ENCODE results near the gene CDK13.

The CDK13 gene

GRCh38 chr7:39950473-39951225 lies 593 bp downstream of the CDK13 start (continued):
- TF ChIP-seq ZNF366 (tag by site-specific recombination; conservative IDR thresholded peaks at IDR 0.05) (no peak), ZFP3 (tag by site-specific recombination; IDR thresholded peaks at IDR 0.05; ENCODE audit: low read depth) (no peak), ZFP41 (tag by site-specific recombination; IDR thresholded peaks at IDR 0.05; ENCODE audit: borderline replicate concordance) (no peak), ZNF211 (tag by site-specific recombination; IDR thresholded peaks at IDR 0.05; ENCODE audit: low read depth) (no peak), ZNF354C (tag by site-specific recombination; IDR thresholded peaks at IDR 0.05; ENCODE audit: borderline replicate concordance, low read depth) (no peak)

DNA sequence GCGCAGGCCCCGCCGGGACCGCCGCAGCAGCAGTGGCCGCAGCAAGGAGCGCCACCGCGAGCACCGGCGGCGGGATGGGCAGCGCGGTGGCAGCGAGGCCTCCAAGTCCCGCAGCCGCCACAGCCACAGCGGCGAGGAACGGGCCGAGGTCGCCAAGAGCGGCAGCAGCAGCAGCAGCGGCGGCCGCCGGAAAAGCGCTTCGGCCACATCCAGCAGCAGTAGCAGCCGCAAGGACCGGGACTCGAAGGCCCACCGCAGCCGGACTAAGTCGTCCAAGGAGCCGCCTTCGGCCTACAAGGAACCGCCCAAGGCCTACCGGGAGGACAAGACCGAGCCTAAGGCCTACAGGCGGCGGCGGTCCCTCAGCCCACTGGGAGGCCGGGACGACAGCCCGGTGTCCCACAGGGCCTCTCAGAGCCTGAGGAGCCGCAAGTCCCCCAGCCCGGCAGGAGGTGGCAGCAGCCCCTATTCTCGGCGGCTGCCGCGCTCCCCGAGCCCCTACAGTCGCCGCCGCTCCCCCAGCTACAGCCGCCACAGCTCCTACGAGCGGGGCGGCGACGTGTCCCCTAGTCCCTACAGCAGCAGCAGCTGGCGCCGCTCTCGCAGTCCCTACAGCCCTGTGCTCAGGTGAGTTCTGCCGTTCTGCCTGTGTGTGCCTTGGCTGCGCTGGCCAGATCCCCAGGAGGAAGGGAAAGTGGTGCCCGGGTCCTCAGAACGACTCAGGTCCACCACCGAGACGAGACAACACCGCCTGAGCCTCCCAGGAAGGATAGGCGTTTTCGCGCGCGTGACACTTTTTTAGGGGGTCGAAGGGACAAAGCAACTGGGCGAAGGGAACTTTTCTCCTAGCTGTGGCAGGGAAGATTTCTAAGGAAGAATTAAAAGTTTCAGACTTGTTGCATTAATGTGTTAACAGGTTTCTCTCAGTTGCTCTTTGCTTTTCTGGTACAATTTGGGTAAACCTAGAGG lies 1.5 kb downstream of the CDK13 start:
- Histone ChIP-seq H3K4me1 (ENCODE audit: control insufficient read depth, insufficient read depth, low read length) (no peaks in the 10 kb centered on the region), H3K27ac (ENCODE audit: extremely low read depth, low read depth, low read length) (peak overlapping the region; percentile 99), H3K4me3 (ENCODE audit: low read depth, low read length) (peak overlapping the region; percentile 99), H3K9me3 (ENCODE audit: control insufficient read depth, insufficient read depth, low read depth, low read length) (no peaks in the 10 kb centered on the region), H3K36me3 (ENCODE audit: control insufficient read depth in 2 of 2, insufficient read depth in 1 of 2, low read length in 2 of 2) (peaks cover 0 to 6% of the 10 kb centered on the region in 2 experiments; a peak in 1 of 3 replicates)
- CTCF ChIA-PET, result interaction anchor here (0.6 to 2.0 kb wide), 4 partner anchors 20 to 101 kb away, joined by 3 to 5 read pairs (median 4); no protein-coding TSS in a partner anchor
- POLR2A ChIA-PET, result no interaction called here
- TF ChIP-seq ZNF335 (tag by site-specific recombination; conservative IDR thresholded peaks at IDR 0.05) (peak; percentile 92), KLF1 (tag by site-specific recombination; IDR thresholded peaks at IDR 0.05) (0 out of 2 replicates have a peak, but pooled peaks have one; percentile 25), EGR2 (tag by site-specific recombination; IDR thresholded peaks at IDR 0.05; ENCODE audit: low read depth) (no peak), KLF9 (tag by site-specific recombination; IDR thresholded peaks at IDR 0.05; ENCODE audit: low read depth) (peak; percentile 9; the same call in 1 of the 2 replicates), ZNF394 (tag by site-specific recombination; IDR thresholded peaks at IDR 0.05; ENCODE audit: borderline replicate concordance) (0 out of 2 replicates have a peak, but pooled peaks have one; percentile 16), ZNF2 (tag by site-specific recombination; IDR thresholded peaks at IDR 0.05) (peak; percentile 28; the same call in 1 of the 2 replicates), SCRT2 (tag by site-specific recombination; IDR thresholded peaks at IDR 0.05) (peak; percentile 94), TSHZ1 (tag by site-specific recombination; IDR thresholded peaks at IDR 0.05; ENCODE audit: borderline replicate concordance) (no peak), ZBTB21 (tag by site-specific recombination; IDR thresholded peaks at IDR 0.05) (no peak), ZBTB48 (tag by site-specific recombination; IDR thresholded peaks at IDR 0.05) (peak; percentile 82), ZNF837 (tag by site-specific recombination; IDR thresholded peaks at IDR 0.05) (0 out of 2 replicates have a peak, but pooled peaks have one; percentile 43), GLIS1 (tag by site-specific recombination; IDR thresholded peaks at IDR 0.05) (peak; percentile 31; the same call in 1 of the 2 replicates), ZNF416 (tag by site-specific recombination; IDR thresholded peaks at IDR 0.05) (no peak), BCL11B (tag by site-specific recombination; IDR thresholded peaks at IDR 0.05; ENCODE audit: low read depth) (no peak)
- TF ChIP-seq, protein P1, sequence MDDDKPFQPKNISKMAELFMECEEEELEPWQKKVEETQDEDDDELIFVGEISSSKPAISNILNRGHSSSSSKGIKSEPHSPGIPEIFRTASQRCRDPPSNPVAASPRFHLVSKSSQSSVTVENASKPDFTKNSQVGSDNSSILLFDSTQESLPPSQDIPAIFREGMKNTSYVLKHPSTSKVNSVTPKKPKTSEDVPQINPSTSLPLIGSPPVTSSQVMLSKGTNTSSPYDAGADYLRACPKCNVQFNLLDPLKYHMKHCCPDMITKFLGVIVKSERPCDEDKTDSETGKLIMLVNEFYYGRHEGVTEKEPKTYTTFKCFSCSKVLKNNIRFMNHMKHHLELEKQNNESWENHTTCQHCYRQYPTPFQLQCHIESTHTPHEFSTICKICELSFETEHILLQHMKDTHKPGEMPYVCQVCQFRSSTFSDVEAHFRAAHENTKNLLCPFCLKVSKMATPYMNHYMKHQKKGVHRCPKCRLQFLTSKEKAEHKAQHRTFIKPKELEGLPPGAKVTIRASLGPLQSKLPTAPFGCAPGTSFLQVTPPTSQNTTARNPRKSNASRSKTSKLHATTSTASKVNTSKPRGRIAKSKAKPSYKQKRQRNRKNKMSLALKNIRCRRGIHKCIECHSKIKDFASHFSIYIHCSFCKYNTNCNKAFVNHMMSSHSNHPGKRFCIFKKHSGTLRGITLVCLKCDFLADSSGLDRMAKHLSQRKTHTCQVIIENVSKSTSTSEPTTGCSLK (tag by site-specific recombination; IDR thresholded peaks at IDR 0.05), result no peak
- TF ChIP-seq, protein P2, sequence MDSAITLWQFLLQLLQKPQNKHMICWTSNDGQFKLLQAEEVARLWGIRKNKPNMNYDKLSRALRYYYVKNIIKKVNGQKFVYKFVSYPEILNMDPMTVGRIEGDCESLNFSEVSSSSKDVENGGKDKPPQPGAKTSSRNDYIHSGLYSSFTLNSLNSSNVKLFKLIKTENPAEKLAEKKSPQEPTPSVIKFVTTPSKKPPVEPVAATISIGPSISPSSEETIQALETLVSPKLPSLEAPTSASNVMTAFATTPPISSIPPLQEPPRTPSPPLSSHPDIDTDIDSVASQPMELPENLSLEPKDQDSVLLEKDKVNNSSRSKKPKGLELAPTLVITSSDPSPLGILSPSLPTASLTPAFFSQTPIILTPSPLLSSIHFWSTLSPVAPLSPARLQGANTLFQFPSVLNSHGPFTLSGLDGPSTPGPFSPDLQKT (IDR thresholded peaks at IDR 0.05; ENCODE audit: borderline replicate concordance, low read depth, low read length), result no peak
- TF ChIP-seq, protein P3, sequence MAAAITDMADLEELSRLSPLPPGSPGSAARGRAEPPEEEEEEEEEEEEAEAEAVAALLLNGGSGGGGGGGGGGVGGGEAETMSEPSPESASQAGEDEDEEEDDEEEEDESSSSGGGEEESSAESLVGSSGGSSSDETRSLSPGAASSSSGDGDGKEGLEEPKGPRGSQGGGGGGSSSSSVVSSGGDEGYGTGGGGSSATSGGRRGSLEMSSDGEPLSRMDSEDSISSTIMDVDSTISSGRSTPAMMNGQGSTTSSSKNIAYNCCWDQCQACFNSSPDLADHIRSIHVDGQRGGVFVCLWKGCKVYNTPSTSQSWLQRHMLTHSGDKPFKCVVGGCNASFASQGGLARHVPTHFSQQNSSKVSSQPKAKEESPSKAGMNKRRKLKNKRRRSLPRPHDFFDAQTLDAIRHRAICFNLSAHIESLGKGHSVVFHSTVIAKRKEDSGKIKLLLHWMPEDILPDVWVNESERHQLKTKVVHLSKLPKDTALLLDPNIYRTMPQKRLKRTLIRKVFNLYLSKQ (tag by site-specific recombination; IDR thresholded peaks at IDR 0.05; ENCODE audit: borderline replicate concordance), result no peak
- TF ChIP-seq, protein P4, sequence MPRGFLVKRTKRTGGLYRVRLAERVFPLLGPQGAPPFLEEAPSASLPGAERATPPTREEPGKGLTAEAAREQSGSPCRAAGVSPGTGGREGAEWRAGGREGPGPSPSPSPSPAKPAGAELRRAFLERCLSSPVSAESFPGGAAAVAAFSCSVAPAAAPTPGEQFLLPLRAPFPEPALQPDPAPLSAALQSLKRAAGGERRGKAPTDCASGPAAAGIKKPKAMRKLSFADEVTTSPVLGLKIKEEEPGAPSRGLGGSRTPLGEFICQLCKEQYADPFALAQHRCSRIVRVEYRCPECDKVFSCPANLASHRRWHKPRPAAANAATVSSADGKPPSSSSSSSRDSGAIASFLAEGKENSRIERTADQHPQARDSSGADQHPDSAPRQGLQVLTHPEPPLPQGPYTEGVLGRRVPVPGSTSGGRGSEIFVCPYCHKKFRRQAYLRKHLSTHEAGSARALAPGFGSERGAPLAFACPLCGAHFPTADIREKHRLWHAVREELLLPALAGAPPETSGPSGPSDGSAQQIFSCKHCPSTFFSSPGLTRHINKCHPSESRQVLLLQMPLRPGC (tag by site-specific recombination; IDR thresholded peaks at IDR 0.05), result no peak
